GM18858 (cell line): ENCODE measurements around the gene MAPK4.
"Not testable (repeated sequence)": the region's sequence is repeated elsewhere in the genome, so short reads cannot be mapped to it uniquely, and the experiment has no call there.

ENCODE experiments used
- ATAC-seq: cut with Tn5 transposase; IDR thresholded peaks from one replicate; pipeline ENCODE4 v1.9.1; 2021; ENCODE audit not compliant: unreplicated experiment

The MAPK4 gene

GRCh38 chr18:50559752-50560680 is at the start of gene MAPK4:
Gene MAPK4 (plus strand): TSS chr18:50560087. CDS start chr18:50663959, 103,872 bp downstream.
- ATAC-seq, result no peak

GRCh38 chr18:50517277-50517676 is 42.6 kb upstream of the MAPK4 start:
- not testable (repeated sequence) for ATAC-seq

GRCh38 chr18:50518787-50519546 is 40.9 kb upstream of the MAPK4 start:
- ATAC-seq, result no peak

GRCh38 chr18:50523165-50523564 is 36.7 kb upstream of the MAPK4 start:
- ATAC-seq, result no peak

GRCh38 chr18:50527636-50528307 is 32.1 kb upstream of the MAPK4 start:
- no peak for ATAC-seq

GRCh38 chr18:50528806-50529205 is 31.1 kb upstream of the MAPK4 start:
- ATAC-seq, result no peak

GRCh38 chr18:50533822-50534221 is 26.1 kb upstream of the MAPK4 start:
- not testable (repeated sequence) for ATAC-seq

GRCh38 chr18:50544476-50544875 is 15.4 kb upstream of the MAPK4 start:
- ATAC-seq, result not testable (repeated sequence)

- no peak for ATAC-seq
Observed at GRCh38 chr18:50545936-50546335, 14.0 kb upstream of the MAPK4 start.

- no peak for ATAC-seq
Observed at GRCh38 chr18:50548160-50548559, 11.7 kb upstream of the MAPK4 start.

- ATAC-seq, result not testable (repeated sequence)
Observed at GRCh38 chr18:50551651-50552050, 8.2 kb upstream of the MAPK4 start.

GRCh38 chr18:50558157-50558556 is 1.7 kb upstream of the MAPK4 start:
- no peak for ATAC-seq

- ATAC-seq, result no peak
Observed at GRCh38 chr18:50558948-50559751, 737 bp upstream of the MAPK4 start.

GRCh38 chr18:50560681-50561629 is 1.1 kb downstream of the MAPK4 start:
- ATAC-seq, result no peak

GRCh38 chr18:50562258-50562657 is 2.4 kb downstream of the MAPK4 start:
- ATAC-seq, result not testable (repeated sequence)

GRCh38 chr18:50562686-50563085 is 2.8 kb downstream of the MAPK4 start:
- no peak for ATAC-seq

- ATAC-seq, result no peak
Observed at GRCh38 chr18:50563376-50563775, 3.5 kb downstream of the MAPK4 start.

GRCh38 chr18:50569930-50570329 is 10.0 kb downstream of the MAPK4 start:
- no peak for ATAC-seq

GRCh38 chr18:50571606-50572005 is 11.7 kb downstream of the MAPK4 start:
- ATAC-seq, result no peak
